Skeletal muscle tissue (tissue), 4 donors: Measurements from ENCODE around the gene TEX48. TPM values are rescaled to one million over a fixed set of nuclear protein-coding genes. Genes with fewer than 3 reads are reported as not detected.

Experiments
- H3K27ac ChIP-seq: one replicate; pipeline ENCODE4 v1.7.0; 2013; ENCODE audit warnings: mild to moderate bottlenecking, low read depth, low read length, inconsistent platforms
- H3K27me3 ChIP-seq, 3 donors: one replicate each; pipeline ENCODE4 v1.7.0; 2013; ENCODE audit warnings: low read length in 3 of 3; ENCODE audit not compliant: control insufficient read depth in 3 of 3, insufficient read depth in 3 of 3
- H3K36me3 ChIP-seq, 3 donors: one replicate each; pipeline ENCODE4 v1.7.0; 2013; ENCODE audit warnings: low read length in 3 of 3; ENCODE audit not compliant: control insufficient read depth in 3 of 3, insufficient read depth in 3 of 3
- H3K4me1 ChIP-seq, 3 donors: one replicate each; pipeline ENCODE4 v1.7.0; 2013; ENCODE audit warnings: low read length in 3 of 3, mild to moderate bottlenecking in 3 of 3; ENCODE audit not compliant: control insufficient read depth in 3 of 3, insufficient read depth in 3 of 3
- H3K4me3 ChIP-seq, 3 donors: one replicate each; pipeline ENCODE4 v1.7.0; 2013; ENCODE audit warnings: low read length in 3 of 3
- H3K9ac ChIP-seq, 3 donors: one replicate each; pipeline ENCODE4 v1.7.0; 2013; ENCODE audit warnings: low read length in 3 of 3, mild to moderate bottlenecking in 3 of 3, moderate library complexity in 2 of 3, low read depth in 1 of 3
- H3K9me3 ChIP-seq, 3 donors: one replicate each; pipeline ENCODE4 v1.7.0; 2013; ENCODE audit warnings: low read length in 3 of 3; ENCODE audit not compliant: control insufficient read depth in 3 of 3
- total RNA-seq: library from RNA; depleted of rRNA; stranded (reverse); fragments of >200 nt; gene quantifications from one replicate; pipeline ENCODE4 v1.2.3, GENCODE V29; 2014
- donor health status: Osteomylitis.

TEX48 gene
- total RNA-seq, 1 donor from 2014 or later, result not detected

GRCh38 chr9:114653556-114654159, 28.3 kb downstream of the TEX48 start:
- Histone ChIP-seq H3K27me3 (no peaks in the 10 kb centered on the region), H3K9ac (no peak overlapping the region), H3K36me3 (no peaks in the 10 kb centered on the region), H3K9me3 (no peaks in the 10 kb centered on the region), H3K27ac (no peak overlapping the region), H3K4me1 (peaks cover 0 to 3% (median 0%) of the 10 kb centered on the region in 3 donors), H3K4me3 (no peak overlapping the region)

DNA sequence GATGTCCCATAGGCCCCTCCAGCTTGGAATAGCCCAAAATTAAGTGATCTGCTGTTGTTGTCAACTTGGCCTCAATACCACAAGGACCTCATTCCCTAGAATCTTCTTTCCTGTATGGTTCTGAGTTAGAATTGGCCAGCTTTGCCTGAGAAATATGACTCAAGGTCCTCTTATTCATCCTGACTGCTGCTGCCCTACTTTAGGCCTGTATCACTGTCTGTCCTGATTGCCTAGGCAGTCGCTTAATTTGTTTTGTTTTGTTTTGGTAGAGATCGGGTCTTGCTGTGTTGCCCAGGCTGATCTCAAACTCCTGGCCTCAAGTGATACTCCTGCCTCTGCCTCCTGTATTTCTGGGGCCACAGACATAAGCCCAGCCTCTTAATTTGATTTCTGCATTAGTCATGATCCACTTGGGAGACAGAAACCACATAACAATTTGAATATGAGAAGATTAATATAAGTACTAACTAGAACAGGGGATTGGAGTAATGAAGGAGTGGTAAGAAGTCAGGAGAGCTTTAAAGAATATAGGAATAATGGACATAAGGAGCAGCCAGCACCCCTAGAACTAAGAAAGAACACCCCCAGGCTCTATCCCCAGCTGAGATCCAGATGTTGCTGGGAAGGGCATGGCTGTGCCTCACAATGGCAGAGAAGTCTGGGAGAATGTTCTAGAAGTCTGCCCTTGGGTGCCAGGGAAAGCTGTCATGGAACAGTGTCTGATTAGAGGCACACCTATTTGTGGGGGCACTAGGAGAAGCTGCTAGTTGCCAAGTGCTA, 29.0 kb downstream of the TEX48 start:
- peaks cover 0 to 3% (median 0%) of the 10 kb centered on the region in 3 donors for H3K4me1 ChIP-seq
- peaks cover 0 to under 1% (median 0%) of the 10 kb centered on the region in 3 donors for H3K36me3 ChIP-seq
- no peak overlapping the region for H3K4me3 ChIP-seq
- no peak overlapping the region for H3K27ac ChIP-seq
- H3K27me3 ChIP-seq, result no peaks in the 10 kb centered on the region
- H3K9ac ChIP-seq, result no peak overlapping the region
- H3K9me3 ChIP-seq, result no peaks in the 10 kb centered on the region

- Histone ChIP-seq H3K36me3 (peaks cover 18 to 34% (median 29%) of the 10 kb centered on the region in 3 donors), H3K9ac (no peak overlapping the region), H3K27ac (no peak overlapping the region), H3K4me1 (no peaks in the 10 kb centered on the region), H3K27me3 (no peaks in the 10 kb centered on the region), H3K4me3 (no peak overlapping the region), H3K9me3 (peaks cover 0 to 3% (median 0%) of the 10 kb centered on the region in 3 donors)
Measured at GRCh38 chr9:114643896-114644295, 38.1 kb downstream of the TEX48 start.

DNA sequence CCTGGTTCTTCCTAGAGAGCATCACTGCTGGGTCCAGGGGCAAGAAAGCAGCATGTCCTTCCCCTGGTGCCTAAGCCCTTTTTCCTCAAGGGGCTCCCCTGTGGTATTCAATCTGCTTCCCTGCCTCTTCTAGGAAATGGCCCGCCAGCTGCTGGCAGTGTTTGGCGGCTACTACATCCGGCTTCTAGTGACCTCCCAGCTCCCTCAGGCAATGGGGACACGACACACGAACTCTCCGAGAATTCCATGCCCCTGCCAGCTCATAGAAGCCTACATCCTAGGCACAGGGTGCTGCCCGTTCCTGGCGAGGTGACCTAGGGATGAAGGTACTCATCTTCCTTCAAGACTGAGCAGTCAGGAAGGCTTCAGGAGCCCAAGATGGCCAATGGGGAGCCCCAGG, 39.0 kb downstream of the TEX48 start:
- H3K27me3 ChIP-seq, result no peaks in the 10 kb centered on the region
- peaks cover 20 to 37% (median 32%) of the 10 kb centered on the region in 3 donors for H3K36me3 ChIP-seq
- no peak overlapping the region for H3K9ac ChIP-seq
- H3K27ac ChIP-seq, result no peak overlapping the region
- no peak overlapping the region for H3K4me3 ChIP-seq
- no peaks in the 10 kb centered on the region for H3K4me1 ChIP-seq
- H3K9me3 ChIP-seq, result peaks cover 0 to 3% (median 0%) of the 10 kb centered on the region in 3 donors

DNA sequence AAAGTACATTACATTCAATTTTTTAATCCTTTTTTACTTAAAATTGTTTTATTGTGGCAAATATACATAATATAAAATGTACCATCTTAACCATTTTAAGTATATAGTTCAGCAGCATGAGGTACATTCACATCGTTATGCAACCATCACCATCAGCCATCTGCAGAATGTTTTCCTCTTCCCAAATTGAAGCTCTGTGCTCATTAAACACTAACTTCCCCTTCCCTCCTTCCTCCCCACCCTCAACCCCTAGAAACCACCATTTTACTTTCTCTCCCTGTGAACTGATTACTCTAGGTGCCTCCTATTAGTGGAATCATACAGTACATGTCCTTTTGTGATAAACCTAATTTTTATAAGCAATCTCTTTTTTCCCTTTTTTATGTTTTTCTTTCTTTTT, 40.0 kb downstream of the TEX48 start:
- peaks cover 23 to 40% (median 32%) of the 10 kb centered on the region in 3 donors for H3K36me3 ChIP-seq

GRCh38 chr9:114638404-114638803, 43.6 kb downstream of the TEX48 start:
- peaks cover 31 to 37% (median 33%) of the 10 kb centered on the region in 3 donors for H3K36me3 ChIP-seq
- H3K9me3 ChIP-seq, result no peaks in the 10 kb centered on the region
- no peaks in the 10 kb centered on the region for H3K27me3 ChIP-seq

More for the DNA sequence above, 40.0 kb downstream of the TEX48 start:
- no peak overlapping the region for H3K4me3 ChIP-seq
- H3K9ac ChIP-seq, result no peak overlapping the region
- H3K9me3 ChIP-seq, result peaks cover 0 to under 1% (median 0%) of the 10 kb centered on the region in 3 donors
- no peaks in the 10 kb centered on the region for H3K4me1 ChIP-seq
- H3K27ac ChIP-seq, result no peak overlapping the region
- H3K27me3 ChIP-seq, result no peaks in the 10 kb centered on the region

DNA sequence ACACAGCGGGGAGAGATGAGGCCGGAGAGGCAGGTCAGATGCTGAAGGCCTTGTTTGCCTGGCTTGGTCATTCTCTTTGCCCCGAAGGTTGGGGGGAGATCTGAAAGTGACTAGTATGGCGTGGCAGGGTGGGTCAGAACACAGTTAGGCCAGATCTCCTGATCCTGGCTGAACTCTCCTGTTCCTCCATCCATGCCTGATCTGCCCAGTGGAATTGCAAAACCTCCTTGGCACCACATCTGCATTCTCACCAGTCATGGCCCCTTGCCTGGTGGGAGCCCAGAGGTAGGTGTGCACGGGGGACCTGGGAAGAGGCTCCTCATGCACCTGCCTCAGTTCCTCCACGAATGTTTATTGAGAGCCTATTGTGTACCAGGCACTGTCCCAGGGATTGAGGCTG, 47.6 kb downstream of the TEX48 start:
- H3K4me3 ChIP-seq, result no peak overlapping the region
- peaks cover 39 to 51% (median 42%) of the 10 kb centered on the region in 3 donors for H3K36me3 ChIP-seq

More at GRCh38 chr9:114638404-114638803, 43.6 kb downstream of the TEX48 start:
- Histone ChIP-seq H3K27ac (no peak overlapping the region), H3K4me1 (no peaks in the 10 kb centered on the region), H3K9ac (no peak overlapping the region), H3K4me3 (no peak overlapping the region)

GRCh38 chr9:114633438-114634089, 48.4 kb downstream of the TEX48 start:
- Histone ChIP-seq H3K4me3 (no peak overlapping the region), H3K4me1 (no peaks in the 10 kb centered on the region), H3K9ac (no peak overlapping the region), H3K9me3 (no peaks in the 10 kb centered on the region), H3K27ac (no peak overlapping the region), H3K27me3 (no peaks in the 10 kb centered on the region), H3K36me3 (peaks cover 44 to 52% (median 46%) of the 10 kb centered on the region in 3 donors)

More for the DNA sequence above, 47.6 kb downstream of the TEX48 start:
- Histone ChIP-seq H3K9me3 (no peaks in the 10 kb centered on the region), H3K27me3 (no peaks in the 10 kb centered on the region), H3K9ac (no peak overlapping the region), H3K27ac (no peak overlapping the region), H3K4me1 (no peaks in the 10 kb centered on the region)

GRCh38 chr9:114631166-114631565, 50.8 kb downstream of the TEX48 start:
- Histone ChIP-seq H3K9me3 (no peaks in the 10 kb centered on the region), H3K36me3 (peaks cover 52 to 57% (median 56%) of the 10 kb centered on the region in 3 donors), H3K27ac (no peak overlapping the region), H3K4me3 (no peak overlapping the region), H3K9ac (no peak overlapping the region), H3K27me3 (no peaks in the 10 kb centered on the region), H3K4me1 (no peaks in the 10 kb centered on the region)
